GM18505 (cell line): ENCODE data around the gene PLCL1.
"Not testable (repeated sequence)": the region's sequence is repeated elsewhere in the genome, so short reads cannot be mapped to it uniquely, and the experiment has no call there.

Experiments
- ATAC-seq: cut with Tn5 transposase; IDR thresholded peaks from one replicate; pipeline ENCODE4 v1.9.1; 2021; ENCODE audit not compliant: unreplicated experiment
- POLR2A ChIP-seq: IDR thresholded peaks from 4 replicates; pipeline ENCODE4 v1.6.1; 2011; ENCODE audit warnings: borderline replicate concordance; ENCODE audit not compliant: insufficient read depth, insufficient read length; ENCODE audit errors: extremely low read depth

Gene PLCL1

GRCh38 chr2:198017068-198017467 is 212.7 kb downstream of the PLCL1 start:
- no peak for TF ChIP-seq POLR2A
- ATAC-seq = no peak

GRCh38 chr2:198028955-198029354 is 224.6 kb downstream of the PLCL1 start:
- no peak for ATAC-seq
- TF ChIP-seq POLR2A = no peak

GRCh38 chr2:198029576-198029975 is 225.2 kb downstream of the PLCL1 start:
- ATAC-seq = not testable (repeated sequence)

- no peak for TF ChIP-seq POLR2A
- ATAC-seq = no peak
Measured at GRCh38 chr2:198033626-198034025, 229.2 kb downstream of the PLCL1 start.

- ATAC-seq = peak; percentile 70
- TF ChIP-seq POLR2A = no peak
Measured at GRCh38 chr2:198036029-198036879, 231.9 kb downstream of the PLCL1 start.

- ATAC-seq = no peak
Measured at GRCh38 chr2:198040835-198041234, 236.4 kb downstream of the PLCL1 start.

GRCh38 chr2:198042189-198042588 is 237.8 kb downstream of the PLCL1 start:
- no peak for TF ChIP-seq POLR2A
- ATAC-seq = no peak

More at GRCh38 chr2:198040835-198041234, 236.4 kb downstream of the PLCL1 start:
- TF ChIP-seq POLR2A = no peak

GRCh38 chr2:198044777-198045176 is 240.4 kb downstream of the PLCL1 start:
- no peak for ATAC-seq
- TF ChIP-seq POLR2A = no peak

- no peak for TF ChIP-seq POLR2A
Measured at GRCh38 chr2:198045227-198045626, 240.8 kb downstream of the PLCL1 start.

GRCh38 chr2:198052741-198053140 is 248.3 kb downstream of the PLCL1 start:
- no peak for TF ChIP-seq POLR2A
- ATAC-seq = no peak

More at GRCh38 chr2:198045227-198045626, 240.8 kb downstream of the PLCL1 start:
- ATAC-seq = no peak

GRCh38 chr2:198053148-198053547 is 248.8 kb downstream of the PLCL1 start:
- no peak for ATAC-seq
- TF ChIP-seq POLR2A = no peak

GRCh38 chr2:198053776-198054175 is 249.4 kb downstream of the PLCL1 start:
- no peak for TF ChIP-seq POLR2A
- ATAC-seq = no peak

- peak; percentile 64 for ATAC-seq
- TF ChIP-seq POLR2A = no peak
Measured at GRCh38 chr2:198054299-198054698, 249.9 kb downstream of the PLCL1 start.

- ATAC-seq = no peak
- no peak for TF ChIP-seq POLR2A
Measured at GRCh38 chr2:198055716-198056115, 251.3 kb downstream of the PLCL1 start.
